Endodermal cell (in vitro differentiated cells): ENCODE results near the gene HELQ. TPM values are rescaled to one million over a fixed set of nuclear protein-coding genes. Genes with fewer than 3 reads are reported as not detected.

Experiments
- DNase-seq: peaks from one replicate; pipeline ENCODE4 v3.0.0-alpha.2; 2017
- H3K27ac ChIP-seq: 2 replicates; pipeline ENCODE4 v1.5.1; 2013; ENCODE audit warnings: mild to moderate bottlenecking, low read depth, low read length, moderate library complexity
- H3K27me3 ChIP-seq: 2 replicates; pipeline ENCODE4 v1.6.1; 2013; ENCODE audit warnings: mild to moderate bottlenecking, low read length, moderate library complexity; ENCODE audit not compliant: insufficient read depth, control insufficient read depth, poor library complexity, severe bottlenecking
- H3K36me3 ChIP-seq: 2 replicates; pipeline ENCODE4 v1.7.0; 2013; ENCODE audit warnings: mild to moderate bottlenecking, low read length, moderate library complexity; ENCODE audit not compliant: control insufficient read depth, insufficient read depth
- H3K4me1 ChIP-seq: one replicate; pipeline ENCODE4 v1.7.0; 2013; ENCODE audit warnings: low read length; ENCODE audit not compliant: control insufficient read depth, insufficient read depth
- H3K4me3 ChIP-seq: 2 replicates; pipeline ENCODE4 v1.5.1; 2013; ENCODE audit warnings: mild to moderate bottlenecking, low read length, moderate library complexity
- H3K9ac ChIP-seq: 2 replicates; pipeline ENCODE4 v1.6.1; 2013; ENCODE audit warnings: mild to moderate bottlenecking, low read length, moderate library complexity; ENCODE audit not compliant: poor library complexity, severe bottlenecking; ENCODE audit errors: extremely low read depth
- H3K9me3 ChIP-seq: 2 replicates; pipeline ENCODE4 v1.6.1; 2013; ENCODE audit warnings: mild to moderate bottlenecking, low read length, moderate library complexity; ENCODE audit not compliant: control insufficient read depth
- H3K27ac Mint-ChIP-seq: 2 replicates; pipeline ENCODE4 v1.8.0; 2020; ENCODE audit warnings: mixed read lengths
- H3K27me3 Mint-ChIP-seq: 2 replicates; pipeline ENCODE4 v1.8.0; 2021; ENCODE audit warnings: mild to moderate bottlenecking, mixed read lengths; ENCODE audit not compliant: insufficient read depth
- H3K36me3 Mint-ChIP-seq: 2 replicates; pipeline ENCODE4 v1.8.0; 2020; ENCODE audit warnings: low read depth, mixed read lengths
- H3K4me1 Mint-ChIP-seq: 2 replicates; pipeline ENCODE4 v1.8.0; 2020; ENCODE audit warnings: mixed read lengths
- H3K4me3 Mint-ChIP-seq: 2 replicates; pipeline ENCODE4 v1.8.0; 2020; ENCODE audit warnings: mild to moderate bottlenecking, moderate library complexity, mixed read lengths
- H3K9me3 Mint-ChIP-seq: 2 replicates; pipeline ENCODE4 v1.8.0; 2020; ENCODE audit warnings: mild to moderate bottlenecking, mixed read lengths
- CTCF ChIP-seq: fragments of 200-600 bp; sonication (generic); conservative IDR thresholded peaks from 2 replicates; pipeline ENCODE4 v1.5.0; 2021; ENCODE audit warnings: antibody characterized with exemption, mild to moderate bottlenecking
- WGBS, 2 experiments: methylation state at CpG; one replicate each; pipeline versions ENCODE4 v1.1.5 to v1.1.7; 2013; ENCODE audit warnings: missing lambda C conversion rate in 2 of 2, mixed read lengths in 1 of 2; ENCODE audit not compliant: insufficient coverage in 1 of 2, insufficient read length in 1 of 2; 5-methylcytosine and 5-hydroxymethylcytosine counted together
- total RNA-seq, 2 donors: library from RNA; stranded (reverse); fragmentation: NEBNext Ultra II Directional in 1 of 2; extraction: Animal tissue kit (Norgen Biotek cat#: 25700) in 1 of 2; gene quantifications; 2 replicates in 1 of 2; 3 replicates in 1 of 2; pipeline ENCODE4 v1.2.1, GENCODE V29; 2021

Gene HELQ
- total RNA-seq, 2 donors from 2014 or later: 13.8 to 14.5 TPM

GRCh38 chr4:83436680-83437079, 18.9 kb downstream of the HELQ start:
- Histone ChIP-seq H3K9ac (no peak overlapping the region), H3K9me3 (no peaks in the 10 kb centered on the region), H3K27ac (no peak overlapping the region), H3K36me3 (peaks cover 9% of the 10 kb centered on the region), H3K27me3 (no peaks in the 10 kb centered on the region), H3K4me1 (no peaks in the 10 kb centered on the region), H3K4me3 (no peak overlapping the region)
- H3K9me3 Mint-ChIP-seq: no peaks in the 10 kb centered on the region
- H3K27me3 Mint-ChIP-seq: no peaks in the 10 kb centered on the region
- TF ChIP-seq CTCF: peak; percentile 57
- H3K36me3 Mint-ChIP-seq: peaks cover 2% of the 10 kb centered on the region
- no peaks in the 10 kb centered on the region for H3K4me1 Mint-ChIP-seq
- WGBS, 2 experiments: 81 to 95% methylated on average over 2 to 4 of the region's 4 CpGs
- H3K27ac Mint-ChIP-seq: peak overlapping the region; percentile 11
- H3K4me3 Mint-ChIP-seq: no peak overlapping the region
- DNase-seq: peak; percentile 55

- H3K9me3 Mint-ChIP-seq: no peaks in the 10 kb centered on the region
- WGBS, 2 experiments: 89% methylated on average over 1 of the region's 1 CpG; no CpG with 5 or more reads in 1 of the 2 experiments
- no peak for DNase-seq
- H3K36me3 Mint-ChIP-seq: peaks cover 6% of the 10 kb centered on the region
- Histone ChIP-seq H3K4me3 (no peak overlapping the region), H3K9ac (no peak overlapping the region), H3K9me3 (no peaks in the 10 kb centered on the region), H3K36me3 (peaks cover 3% of the 10 kb centered on the region), H3K27ac (no peak overlapping the region), H3K27me3 (no peaks in the 10 kb centered on the region), H3K4me1 (no peaks in the 10 kb centered on the region)
- TF ChIP-seq CTCF: no peak
- no peaks in the 10 kb centered on the region for H3K27me3 Mint-ChIP-seq
- no peaks in the 10 kb centered on the region for H3K4me1 Mint-ChIP-seq
- no peak overlapping the region for H3K27ac Mint-ChIP-seq
- no peak overlapping the region for H3K4me3 Mint-ChIP-seq
Measured at GRCh38 chr4:83431200-83431599, 24.4 kb downstream of the HELQ start.

- no peaks in the 10 kb centered on the region for H3K9me3 ChIP-seq
- H3K4me3 Mint-ChIP-seq: no peak overlapping the region
- no peaks in the 10 kb centered on the region for H3K27me3 Mint-ChIP-seq
- H3K27me3 ChIP-seq: no peaks in the 10 kb centered on the region
- H3K36me3 ChIP-seq: peaks cover 18% of the 10 kb centered on the region
- H3K27ac ChIP-seq: no peak overlapping the region
- DNase-seq: no peak
- H3K36me3 Mint-ChIP-seq: peaks cover 4% of the 10 kb centered on the region
- H3K9me3 Mint-ChIP-seq: no peaks in the 10 kb centered on the region
- no peak overlapping the region for H3K9ac ChIP-seq
- no peak for TF ChIP-seq CTCF
- H3K27ac Mint-ChIP-seq: no peak overlapping the region
- no peaks in the 10 kb centered on the region for H3K4me1 ChIP-seq
- H3K4me3 ChIP-seq: no peak overlapping the region
- H3K4me1 Mint-ChIP-seq: no peaks in the 10 kb centered on the region
Measured at GRCh38 chr4:83418211-83418610, 37.4 kb downstream of the HELQ start.
